T1000 (cell line): ENCODE data around the gene POTEM.
"Not testable (repeated sequence)": the region's sequence is repeated elsewhere in the genome, so short reads cannot be mapped to it uniquely, and the experiment has no call there.

Source experiments
- DNase-seq: peaks from one replicate; lab custom pipeline; 2025; ENCODE audit warnings: mixed read lengths; lab: John Stamatoyannopoulos, UW

Gene POTEM

DNA sequence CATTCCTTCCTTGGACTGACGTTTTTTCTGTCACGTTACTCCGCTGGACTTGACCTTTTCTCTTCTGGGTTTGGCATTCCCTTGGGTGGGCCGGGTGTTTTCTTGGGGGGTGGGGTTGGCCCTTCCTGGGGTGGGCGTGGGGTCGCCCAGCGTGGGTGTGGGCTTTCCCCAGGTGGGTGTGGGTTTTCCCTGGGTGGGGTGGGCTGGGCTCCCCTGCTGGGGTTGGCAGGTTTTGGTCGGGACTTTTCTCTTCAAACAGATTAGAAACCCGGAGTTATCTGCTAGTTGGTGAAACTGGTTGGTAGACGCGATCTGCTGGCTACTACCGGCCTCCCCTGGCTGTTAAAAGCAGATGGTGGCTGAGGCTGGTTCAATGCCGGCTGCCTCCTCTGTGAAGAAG, at the start of gene POTEM:
TSS of gene POTEM (plus strand) at position 301 of the 400 bp plus-strand sequence. CDS start at position 353, 52 bp downstream.
- not testable (repeated sequence) for DNase-seq

DNA sequence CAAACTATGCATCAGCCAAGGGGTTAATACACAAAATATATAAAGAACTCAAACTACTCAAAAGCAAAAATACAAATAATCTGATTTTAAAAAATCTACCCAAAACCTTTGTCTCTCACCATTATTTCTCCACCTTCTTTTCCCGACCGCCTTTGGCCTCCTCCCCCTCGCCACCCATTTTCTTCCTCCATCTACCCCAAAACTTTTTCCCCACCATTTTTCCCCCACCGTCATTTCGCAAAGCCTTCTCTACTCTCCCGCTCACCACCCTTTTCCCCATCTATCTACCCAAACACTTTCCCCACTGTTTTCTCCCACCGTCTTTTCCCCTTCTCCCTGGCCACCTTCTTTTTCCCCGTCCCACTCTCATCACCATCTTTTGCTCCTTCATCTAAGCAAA, 48.9 kb upstream of the POTEM start:
- DNase-seq, result not testable (repeated sequence)

DNA sequence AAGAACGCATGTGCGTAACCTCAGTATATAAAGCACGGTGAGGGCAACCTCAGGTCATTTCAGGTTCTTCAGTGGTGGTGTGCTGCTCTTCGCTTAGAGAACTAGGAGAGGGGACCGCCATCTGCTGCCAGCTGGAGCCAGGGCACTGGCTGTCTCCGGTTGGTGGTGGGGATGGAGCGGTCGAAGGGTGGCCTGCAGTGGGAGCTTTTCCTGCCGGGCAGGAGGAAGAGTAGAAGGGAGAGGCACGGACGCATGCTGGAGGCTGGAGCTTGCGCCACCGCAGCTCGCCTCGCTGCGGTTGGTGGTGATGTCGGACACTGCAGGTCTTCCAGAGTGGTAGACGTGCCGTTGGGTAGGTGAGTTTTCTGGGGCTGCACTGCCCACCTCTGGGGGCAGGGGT, 47.2 kb upstream of the POTEM start:
- not testable (repeated sequence) for DNase-seq

DNA sequence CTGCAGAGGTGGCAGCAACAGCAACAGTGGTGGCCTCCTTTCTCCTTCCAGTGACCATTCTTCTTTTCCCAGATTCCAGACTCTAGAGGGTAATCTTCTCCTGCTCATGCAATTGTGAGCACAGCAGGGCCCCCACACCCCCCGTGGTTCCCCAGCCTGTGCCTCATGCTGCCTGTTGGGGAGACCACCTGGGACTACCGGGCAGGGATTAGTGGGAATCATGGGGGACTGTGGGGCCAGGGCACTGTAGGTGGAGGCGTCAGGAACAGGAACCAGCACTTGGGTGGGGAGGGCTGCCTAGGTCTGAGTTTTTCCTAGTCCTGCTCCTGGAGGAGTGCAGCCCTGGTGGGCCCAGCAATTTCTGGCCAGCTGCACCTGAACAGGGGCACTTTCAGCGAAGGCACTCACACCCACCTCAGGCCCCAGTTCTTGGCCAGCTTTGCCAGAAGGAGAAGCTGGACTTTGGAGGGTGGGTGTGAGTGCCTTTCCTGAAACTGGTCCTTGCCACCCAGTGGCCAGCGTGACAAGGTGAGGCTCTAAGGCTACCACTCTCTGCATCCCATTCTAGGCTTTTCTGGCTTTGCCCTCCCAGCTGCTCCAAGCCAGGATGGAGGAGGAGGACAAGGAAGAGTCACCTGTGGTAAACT, 46.1 kb upstream of the POTEM start:
- DNase-seq, result not testable (repeated sequence)

DNA sequence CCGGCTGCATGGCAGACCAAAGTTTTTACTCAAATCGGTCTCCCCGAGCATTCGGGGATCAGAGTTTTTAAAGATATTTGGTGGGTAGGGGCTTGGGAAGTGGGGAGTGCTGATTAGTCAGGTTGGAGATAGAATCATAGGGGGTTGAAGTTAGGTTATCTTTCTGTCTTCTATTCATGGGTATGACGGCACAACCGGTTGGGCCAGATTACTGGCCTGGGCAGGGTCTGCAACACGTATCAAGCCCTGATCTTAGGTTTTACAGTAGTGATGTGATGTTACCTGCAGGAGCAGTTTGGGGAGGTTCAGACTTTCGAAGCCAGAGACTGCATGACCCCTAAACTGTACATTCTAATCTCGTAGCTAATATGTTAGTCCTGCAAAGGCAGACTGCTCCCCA, 30.4 kb upstream of the POTEM start:
- not testable (repeated sequence) for DNase-seq

DNA sequence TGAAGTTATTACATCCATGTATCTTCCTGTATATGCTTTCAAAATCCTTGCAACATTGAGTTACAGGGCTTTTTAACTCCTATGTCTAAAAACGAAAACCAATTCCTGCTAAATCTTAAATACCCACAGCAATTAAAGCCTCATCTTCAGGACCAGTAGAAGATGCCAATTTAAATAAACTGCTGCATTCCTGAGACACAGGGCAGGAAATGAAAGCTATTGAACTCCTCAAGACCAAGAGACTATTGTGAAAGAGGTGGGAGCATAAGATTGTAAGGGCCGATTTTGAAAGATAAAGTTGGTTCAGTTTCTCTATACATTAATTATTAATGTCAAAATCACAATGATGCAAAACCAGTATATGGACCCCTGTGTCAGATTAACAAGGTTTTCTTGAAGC, 28.5 kb upstream of the POTEM start:
- DNase-seq, result not testable (repeated sequence)

DNA sequence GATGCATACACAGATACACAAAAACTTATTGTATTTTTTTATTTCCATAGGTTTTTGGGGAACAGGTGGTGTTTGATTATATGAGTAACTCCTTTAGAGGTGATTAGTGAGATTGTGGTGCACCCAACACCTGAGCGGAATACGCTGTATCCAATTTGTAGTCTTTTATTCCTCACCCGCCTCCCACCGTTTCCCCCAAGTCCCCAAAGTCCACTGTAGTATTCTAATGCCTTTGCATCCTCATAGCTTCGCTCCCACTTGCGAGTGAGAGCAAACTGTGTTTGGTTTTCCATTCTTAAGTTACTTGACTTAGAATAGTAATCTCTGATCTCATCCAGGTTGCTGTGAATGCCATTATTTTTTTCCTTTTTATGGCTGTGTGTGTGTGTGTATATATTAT, 17.3 kb upstream of the POTEM start:
- not testable (repeated sequence) for DNase-seq

DNA sequence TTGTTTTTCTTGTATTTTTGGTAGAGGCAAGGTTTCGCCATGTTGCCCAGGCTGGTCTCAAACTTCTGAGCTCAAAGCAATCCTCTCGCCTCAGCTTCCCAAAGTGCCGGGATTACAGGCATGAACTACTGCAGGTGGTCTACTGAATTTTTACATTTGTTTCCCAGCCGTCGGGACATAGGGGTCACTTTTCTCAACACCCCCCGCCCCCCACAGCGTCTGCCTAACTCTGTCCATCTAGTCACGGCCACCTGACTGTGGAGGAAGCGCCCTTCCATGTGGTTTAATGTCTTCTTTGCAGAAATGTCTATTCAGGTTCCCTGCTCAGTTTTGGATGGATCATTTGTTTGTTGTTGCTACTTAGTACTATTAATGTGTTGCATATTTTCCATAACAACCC, 14.1 kb upstream of the POTEM start:
- DNase-seq, result not testable (repeated sequence)

DNA sequence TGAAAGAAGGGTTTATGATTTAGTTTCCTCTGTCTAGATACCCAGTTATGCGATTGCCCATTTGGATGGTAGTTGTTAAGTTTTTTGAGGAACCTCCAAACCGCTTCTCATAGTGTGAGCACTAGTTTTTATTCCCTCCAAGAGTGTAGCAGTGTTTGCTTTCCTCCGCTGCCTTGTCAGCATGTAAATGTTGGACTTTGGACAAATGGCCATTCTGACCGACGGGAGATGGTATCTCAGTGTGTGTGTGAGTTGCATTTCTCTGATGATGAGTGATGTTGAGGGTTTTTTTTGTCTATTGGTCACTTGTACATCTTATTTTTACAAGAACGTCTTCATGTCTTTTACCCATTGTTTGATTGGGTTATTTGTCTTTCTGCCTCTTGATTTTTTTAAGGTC, 11.4 kb upstream of the POTEM start:
- not testable (repeated sequence) for DNase-seq

DNA sequence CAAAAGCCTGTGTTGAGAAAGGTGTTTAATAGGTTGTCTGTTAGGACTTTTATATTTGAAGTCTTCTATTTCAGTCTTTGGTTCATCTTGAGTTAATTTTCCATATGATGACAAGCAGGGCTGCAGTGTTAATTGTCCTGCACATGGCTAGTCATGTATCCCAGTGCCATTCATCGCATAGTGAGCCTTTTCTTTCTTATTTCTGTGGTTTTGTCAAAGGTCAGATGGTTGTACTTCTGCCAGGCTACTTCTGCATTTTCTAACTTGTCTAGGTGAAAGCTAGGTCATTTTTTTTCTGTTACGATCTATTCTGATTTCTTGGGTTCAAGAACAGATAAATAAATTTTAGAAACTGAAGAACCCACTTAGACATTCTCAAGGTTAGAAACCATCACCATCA, 5.7 kb upstream of the POTEM start:
- DNase-seq, result not testable (repeated sequence)

DNA sequence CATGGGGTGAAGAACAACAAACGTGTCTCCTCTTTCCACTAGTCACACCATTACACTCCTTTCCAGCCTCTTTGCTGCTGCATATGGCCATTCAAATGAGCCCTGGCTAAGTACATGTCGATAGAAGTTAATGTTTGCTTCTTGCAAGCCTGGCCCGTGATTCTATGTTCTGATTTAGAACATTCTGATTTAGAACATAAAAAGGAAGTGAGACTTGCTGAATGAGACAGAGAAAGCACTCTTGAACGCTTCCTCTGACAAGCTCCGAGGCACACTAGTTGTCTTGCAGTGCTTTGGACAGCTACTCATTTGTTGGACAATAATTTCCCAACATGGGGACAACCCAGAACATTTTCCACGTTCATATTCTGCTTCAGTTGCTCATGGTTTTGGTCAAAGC, 5.1 kb upstream of the POTEM start:
- DNase-seq, result not testable (repeated sequence)

DNA sequence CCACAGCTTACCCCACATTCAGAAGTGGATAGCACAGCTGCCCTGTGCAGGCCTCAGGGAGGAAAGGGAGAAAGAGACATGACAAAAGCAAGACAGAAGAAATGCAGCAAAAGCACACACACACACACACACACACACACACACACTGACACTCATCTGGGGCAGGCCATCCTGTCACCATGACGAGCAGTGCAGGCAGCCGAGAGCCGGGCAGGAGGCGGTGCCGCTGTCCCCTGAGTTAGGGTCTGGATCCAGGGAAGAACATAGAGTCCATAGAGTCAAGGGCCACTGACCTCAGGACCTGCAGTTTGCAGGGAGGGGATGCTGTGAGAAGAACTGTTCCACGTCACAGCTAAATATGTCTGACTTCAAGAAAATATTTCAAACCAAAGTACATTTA, 4.0 kb upstream of the POTEM start:
- DNase-seq, result not testable (repeated sequence)

DNA sequence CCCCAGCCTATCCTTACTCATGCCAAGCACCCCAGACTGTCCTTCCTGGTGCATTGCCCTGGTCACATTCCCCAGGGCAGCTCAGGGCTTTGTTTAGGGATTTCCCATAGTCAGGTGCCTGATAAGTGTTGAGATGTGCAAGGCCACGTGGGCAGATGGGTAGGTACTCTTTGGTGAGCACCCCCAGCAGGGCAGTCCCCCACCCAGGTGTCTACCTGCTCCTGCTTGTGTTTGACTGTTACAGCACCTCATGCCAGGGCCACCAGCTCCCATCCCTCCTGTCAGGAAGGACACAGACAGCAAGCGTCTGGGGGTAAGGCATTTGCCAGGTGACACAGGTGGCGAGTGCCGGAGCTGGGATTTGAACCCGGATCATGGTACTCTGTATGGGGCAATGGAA, 2.4 kb upstream of the POTEM start:
- not testable (repeated sequence) for DNase-seq

DNA sequence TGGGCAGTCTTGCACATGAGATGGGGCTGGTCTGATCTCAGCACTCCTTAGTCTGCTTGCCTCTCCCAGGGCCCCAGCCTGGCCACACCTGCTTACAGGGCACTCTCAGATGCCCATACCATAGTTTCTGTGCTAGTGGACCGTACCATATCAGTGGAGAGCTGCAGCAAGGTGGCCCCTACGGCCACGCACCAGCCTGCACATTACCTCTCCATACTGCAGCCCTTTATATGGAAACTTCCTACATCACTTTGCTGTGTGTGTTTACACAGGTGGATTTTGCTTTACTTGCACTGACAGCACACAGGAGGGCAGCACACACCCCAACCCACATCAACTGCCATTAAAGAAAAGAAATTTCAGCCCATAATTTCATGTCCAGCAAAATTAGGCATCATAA, 35.3 kb downstream of the POTEM start:
- DNase-seq, result not testable (repeated sequence)

DNA sequence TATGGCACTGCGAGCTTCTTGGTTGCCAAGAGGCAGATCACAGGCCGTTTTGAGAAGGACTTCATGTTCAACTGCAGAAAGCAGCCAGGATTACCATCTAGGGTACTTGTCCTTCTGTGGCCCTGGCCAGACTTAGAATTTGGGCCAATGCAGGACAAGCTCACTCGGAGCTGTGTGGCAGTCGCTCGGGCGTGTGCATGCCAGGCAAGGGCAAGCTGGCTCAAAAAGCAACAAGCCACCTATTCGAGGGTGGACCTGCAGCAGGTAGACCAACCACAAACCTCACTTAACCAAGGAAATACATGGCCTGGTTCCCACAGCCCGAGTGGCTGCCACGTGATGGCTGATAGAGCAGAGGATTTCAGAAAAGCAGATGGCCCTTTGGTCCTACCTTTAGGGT, 39.3 kb downstream of the POTEM start:
- not testable (repeated sequence) for DNase-seq

DNA sequence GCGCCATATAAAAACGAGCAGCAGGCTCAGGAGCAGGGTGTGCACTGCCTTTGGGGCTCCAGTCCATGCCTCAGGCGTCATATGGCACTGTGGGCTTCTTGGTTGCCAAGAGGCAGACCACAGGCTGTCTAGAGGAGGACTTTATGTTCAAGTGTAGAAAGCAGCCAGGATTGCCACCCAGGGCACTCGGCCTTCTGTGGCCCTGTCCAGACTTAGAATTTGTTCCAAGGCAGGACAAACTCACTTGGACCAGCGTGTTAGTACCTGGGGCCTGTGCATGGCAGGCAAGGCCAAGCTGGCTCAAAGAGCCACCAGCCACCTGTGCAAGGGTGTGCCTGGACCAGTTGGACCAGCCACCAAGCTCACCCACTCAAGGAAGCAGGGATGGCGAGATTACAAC, 40.4 kb downstream of the POTEM start:
- not testable (repeated sequence) for DNase-seq

DNA sequence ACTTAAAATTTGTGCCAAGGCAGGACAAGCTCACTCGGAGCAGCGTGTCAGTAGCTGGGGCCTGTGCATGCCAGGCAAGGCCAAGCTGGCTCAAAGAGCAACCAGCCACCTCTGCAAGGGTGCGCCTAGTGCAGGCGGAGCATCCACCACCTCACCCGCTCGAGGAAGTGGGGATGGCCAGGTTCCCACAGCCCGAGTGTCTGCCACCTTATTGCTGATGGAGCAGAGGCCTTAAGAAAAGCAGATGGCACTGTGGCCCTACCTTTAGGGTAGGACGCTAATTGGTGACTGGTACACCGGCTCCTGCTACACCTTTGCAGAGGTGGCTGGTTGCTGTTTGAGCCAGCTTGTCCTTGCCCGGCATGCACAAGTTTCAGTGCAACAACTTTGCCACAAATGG, 43.8 kb downstream of the POTEM start:
- not testable (repeated sequence) for DNase-seq

DNA sequence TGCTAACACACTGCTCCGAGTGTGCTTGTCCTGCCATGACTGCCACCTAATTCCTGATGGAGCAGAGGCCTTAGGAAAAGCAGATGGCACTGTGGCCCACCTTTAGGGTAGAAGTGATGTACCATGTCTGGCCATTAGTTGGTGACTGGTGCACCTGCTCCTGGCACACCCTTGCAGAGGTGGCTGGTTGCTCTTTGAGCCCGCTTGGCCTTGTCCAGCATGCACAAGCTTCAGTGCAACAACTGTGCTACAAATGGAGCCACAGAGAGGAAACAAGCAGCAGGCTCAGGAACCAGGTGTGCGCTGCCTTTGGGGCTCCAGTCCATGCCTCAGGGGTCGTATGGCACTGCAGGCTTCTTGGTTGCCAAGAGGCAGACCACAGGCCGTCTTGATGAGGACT, 44.5 kb downstream of the POTEM start:
- DNase-seq, result not testable (repeated sequence)

DNA sequence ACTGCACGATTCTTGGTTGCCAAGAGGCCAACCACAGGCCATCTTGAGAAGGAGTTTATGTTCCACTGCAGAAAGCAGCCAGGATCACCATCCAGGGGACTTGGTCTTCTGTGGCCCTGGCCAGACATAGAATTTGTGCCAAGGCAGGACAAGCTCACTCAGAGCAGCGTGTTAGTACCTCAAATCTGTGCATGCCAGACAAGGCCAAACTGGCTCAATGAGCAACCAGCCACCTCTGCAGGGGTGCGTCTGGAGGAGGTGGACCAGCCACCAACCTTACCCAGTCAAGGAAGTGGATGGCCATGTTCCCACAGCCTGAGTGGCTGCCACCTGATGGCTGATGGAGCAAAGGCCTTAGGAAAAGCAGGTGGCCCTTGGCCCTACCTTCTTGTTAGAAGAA, 48.0 kb downstream of the POTEM start:
- not testable (repeated sequence) for DNase-seq

DNA sequence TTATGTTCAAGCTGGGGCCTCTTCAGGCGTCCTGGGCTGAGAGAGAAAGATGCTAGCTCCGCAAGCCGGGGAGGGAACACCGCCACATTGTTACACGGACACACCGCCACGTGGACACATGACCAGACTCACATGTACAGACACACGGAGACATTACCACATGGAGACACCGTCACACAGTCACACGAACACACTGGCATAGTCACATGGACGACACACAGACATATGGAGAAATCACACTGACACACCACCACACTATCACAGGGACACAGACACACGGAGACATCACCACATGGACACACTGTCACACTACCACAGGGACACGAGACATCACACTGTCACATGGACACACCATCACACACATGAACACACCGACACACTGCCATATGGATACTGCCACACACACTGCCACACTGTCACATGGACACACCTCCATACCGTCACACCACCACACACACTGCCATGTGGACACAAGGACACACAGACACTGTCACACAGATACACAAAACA, 57.9 kb downstream of the POTEM start:
- DNase-seq, result not testable (repeated sequence)

DNA sequence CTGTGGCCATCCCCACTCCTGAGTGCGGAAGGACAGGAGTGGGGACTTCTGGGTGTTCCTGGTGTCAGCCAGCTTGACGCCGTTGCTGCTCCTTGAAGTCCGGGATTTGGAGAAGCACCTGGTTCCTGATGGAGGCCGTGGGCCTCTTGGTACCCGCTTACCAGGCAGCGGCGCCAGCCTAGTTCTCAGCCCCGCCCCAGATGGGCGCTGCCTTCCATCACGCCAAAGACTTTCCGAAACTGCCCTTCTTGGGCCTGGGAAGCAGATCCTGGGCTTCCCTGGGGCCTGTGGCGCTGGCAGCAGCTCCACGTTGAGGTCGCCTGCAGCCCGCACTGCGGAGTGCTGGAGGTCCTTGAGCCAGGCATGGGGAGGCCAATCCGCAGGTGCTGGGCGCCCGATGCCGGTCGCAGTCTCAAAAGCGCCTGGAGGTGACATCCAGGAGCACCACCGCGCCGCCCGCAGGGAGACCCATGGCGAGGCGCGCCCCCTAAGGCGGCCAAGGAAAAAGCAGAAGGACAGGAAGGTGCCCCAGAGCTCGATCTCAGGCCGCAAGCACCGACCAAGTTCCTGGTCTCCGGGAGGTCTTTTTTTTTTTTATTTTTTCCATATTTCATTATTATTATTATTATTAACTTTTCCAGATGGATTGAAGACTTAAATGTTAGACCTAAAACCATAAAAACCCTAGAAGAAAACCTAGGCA, 59.6 kb downstream of the POTEM start:
- not testable (repeated sequence) for DNase-seq

DNA sequence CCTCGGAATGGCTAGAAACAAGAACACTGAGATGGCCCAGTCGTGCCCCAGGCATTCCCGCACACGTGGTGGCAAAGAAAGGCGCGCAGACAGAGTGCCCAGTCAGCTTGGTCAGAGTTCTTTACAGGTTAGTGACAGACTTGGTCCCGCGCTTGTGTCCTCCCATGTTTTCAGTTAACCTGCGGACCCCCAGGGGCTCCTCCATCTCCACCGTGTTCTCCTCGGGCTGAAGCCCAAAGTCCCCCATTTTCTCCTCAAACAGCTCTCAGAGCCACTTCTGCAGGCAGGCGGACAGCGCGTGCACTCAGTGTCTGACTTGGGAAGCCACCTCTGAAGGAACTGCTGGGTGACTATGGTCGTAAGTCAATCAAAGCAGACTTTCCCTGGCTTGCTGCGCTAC, 60.7 kb downstream of the POTEM start:
- not testable (repeated sequence) for DNase-seq

DNA sequence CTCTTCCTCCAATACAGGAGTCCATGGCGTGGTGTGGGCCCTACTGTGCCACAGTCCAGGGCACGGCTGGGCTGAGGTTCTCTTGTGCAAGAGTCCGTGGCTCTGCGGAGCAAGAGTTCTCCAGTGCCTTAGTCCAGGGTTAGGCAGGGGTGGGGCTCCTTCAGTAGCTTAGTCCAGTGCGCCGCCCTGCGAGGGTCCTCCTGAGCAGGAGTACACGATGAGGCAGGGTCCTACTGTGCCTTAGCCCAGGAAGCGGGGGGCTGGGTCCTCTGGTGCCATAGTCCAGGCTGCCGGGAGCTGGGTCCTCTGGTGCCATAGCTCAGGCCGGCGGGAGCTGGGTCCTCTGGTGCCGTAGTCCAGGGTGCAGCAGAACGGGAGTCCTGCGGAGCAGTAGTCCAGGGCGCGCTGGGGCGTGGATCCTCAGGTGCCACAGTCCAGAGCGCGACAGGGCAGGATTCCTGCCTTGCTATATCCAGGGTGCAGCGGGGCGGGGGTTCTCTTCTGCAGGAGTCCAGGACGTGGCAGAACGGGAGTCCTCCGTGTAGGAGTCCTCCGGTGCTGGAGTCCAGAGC, 69.7 kb downstream of the POTEM start:
- DNase-seq, result not testable (repeated sequence)
